Naive B cell (primary cell): ENCODE data around the gene OIP5. TPM values are rescaled to one million over a fixed set of nuclear protein-coding genes. Genes with fewer than 3 reads are reported as not detected.
"Not testable (repeated sequence)": the region's sequence is repeated elsewhere in the genome, so short reads cannot be mapped to it uniquely, and the experiment has no call there.

ENCODE experiments used
- ATAC-seq, 2 donors: fragments of 150-1000 bp; cut with Tn5 transposase; 2 replicates each; pipeline ENCODE4 v1.10.0; 2021; ENCODE audit warnings: low read depth in 2 of 2, mild to moderate bottlenecking in 2 of 2, moderate library complexity in 2 of 2
- DNase-seq: peaks from one replicate; pipeline ENCODE4 v3.0.0; 2022
- H3K27ac Mint-ChIP-seq, 6 donors: one replicate each; pipeline ENCODE4 v1.8.0; 2020 to 2022; ENCODE audit warnings: mild to moderate bottlenecking in 6 of 6, mixed read lengths in 6 of 6, moderate library complexity in 5 of 6, inconsistent platforms in 2 of 6
- H3K27me3 Mint-ChIP-seq, 3 donors: one replicate each; pipeline ENCODE4 v1.8.0; 2021 to 2022; ENCODE audit warnings: mixed read lengths in 3 of 3, mild to moderate bottlenecking in 1 of 3
- H3K36me3 Mint-ChIP-seq, 2 donors: one replicate each; pipeline ENCODE4 v1.8.0; 2020 to 2022; ENCODE audit warnings: mixed read lengths in 2 of 2, inconsistent platforms in 1 of 2, mild to moderate bottlenecking in 1 of 2
- H3K4me1 Mint-ChIP-seq, 3 donors: one replicate each; pipeline ENCODE4 v1.8.0; 2020 to 2022; ENCODE audit warnings: mixed read lengths in 3 of 3, inconsistent platforms in 1 of 3, mild to moderate bottlenecking in 1 of 3, moderate library complexity in 1 of 3
- H3K4me3 Mint-ChIP-seq, 8 donors: one replicate each; pipeline ENCODE4 v1.8.0; 2020 to 2022; ENCODE audit warnings: mild to moderate bottlenecking in 8 of 8, mixed read lengths in 8 of 8, moderate library complexity in 8 of 8, inconsistent platforms in 2 of 8
- H3K9me3 Mint-ChIP-seq, 7 donors: one replicate each; pipeline ENCODE4 v1.8.0; 2020 to 2022; ENCODE audit warnings: mixed read lengths in 7 of 7, mild to moderate bottlenecking in 5 of 7, inconsistent platforms in 2 of 7, moderate library complexity in 1 of 7
- polyA plus RNA-seq, 6 donors: library from polyadenylated mRNA; unstranded; fragments of 300-500 nt; fragmentation: Illumina TruSeq; gene quantifications; one replicate each; pipeline ENCODE4 v1.2.3, GENCODE V29; 2021; ENCODE audit warnings: low read depth in 6 of 6

OIP5 gene
- polyA plus RNA-seq, 6 donors from 2014 or later, result 0.96 to 2.2 (median 1.5) TPM; not detected in 1

- no peaks in the 10 kb centered on the region for H3K9me3 Mint-ChIP-seq
- ATAC-seq (no peak), DNase-seq (no peak)
- peaks cover 0 to 22% of the 10 kb centered on the region in 2 donors for H3K36me3 Mint-ChIP-seq
- H3K4me3 Mint-ChIP-seq, result no peak overlapping the region
- no peaks in the 10 kb centered on the region for H3K27me3 Mint-ChIP-seq
- peaks cover 14 to 16% (median 15%) of the 10 kb centered on the region in 3 donors for H3K4me1 Mint-ChIP-seq
- H3K27ac Mint-ChIP-seq, result no peak overlapping the region
Observed at GRCh38 chr15:41263891-41264351, 68.5 kb downstream of the OIP5 start.

GRCh38 chr15:41262571-41262970 lies 69.8 kb downstream of the OIP5 start:
- peaks cover 22 to 25% (median 23%) of the 10 kb centered on the region in 3 donors for H3K4me1 Mint-ChIP-seq
- H3K27me3 Mint-ChIP-seq, result no peaks in the 10 kb centered on the region

GRCh38 chr15:41260924-41261323 lies 71.5 kb downstream of the OIP5 start:
- DNase-seq, ATAC-seq, H3K36me3 Mint-ChIP-seq, H3K27me3 Mint-ChIP-seq, H3K9me3 Mint-ChIP-seq: not testable (repeated sequence)
- Mint-ChIP-seq H3K4me3 (peak overlapping the region in 1 of 8 donors; percentile 70), H3K4me1 (peaks cover 22 to 25% (median 23%) of the 10 kb centered on the region in 3 donors), H3K27ac (peak overlapping the region in 1 of 6 donors; percentile 86)

More at GRCh38 chr15:41262571-41262970, 69.8 kb downstream of the OIP5 start:
- H3K4me3 Mint-ChIP-seq, result no peak overlapping the region
- H3K27ac Mint-ChIP-seq, result no peak overlapping the region
- H3K36me3 Mint-ChIP-seq, result peaks cover 0 to 15% of the 10 kb centered on the region in 2 donors
- no peaks in the 10 kb centered on the region for H3K9me3 Mint-ChIP-seq
- ATAC-seq (no peak), DNase-seq (no peak)

- H3K4me1 Mint-ChIP-seq, result peaks cover 27 to 34% (median 27%) of the 10 kb centered on the region in 3 donors
- H3K4me3 Mint-ChIP-seq, result peak overlapping the region in 7 of 8 donors; percentile 9 to 77 (median 64)
- H3K27ac Mint-ChIP-seq, result peak overlapping the region in 5 of 6 donors; percentile 5 to 93 (median 49)
- no peaks in the 10 kb centered on the region for H3K27me3 Mint-ChIP-seq
- H3K36me3 Mint-ChIP-seq, result peaks cover 0 to 7% of the 10 kb centered on the region in 2 donors
- ATAC-seq (no peak), DNase-seq (no peak)
- no peaks in the 10 kb centered on the region for H3K9me3 Mint-ChIP-seq
Observed at GRCh38 chr15:41259546-41260189, 72.7 kb downstream of the OIP5 start.

Other genes starting within 250 kb of the OIP5 start
- 10 to 100 TPM in 1 of 6 donors, 1 to 10 TPM in 5; 3.4 to 17.1 (median 7.5) TPM for gene INO80, start 216.3 kb downstream of the OIP5 start, polyA plus RNA-seq
- gene EXD1, start 101.8 kb downstream of the OIP5 start, polyA plus RNA-seq, result not detected
- gene CHP1, start 101.3 kb downstream of the OIP5 start, polyA plus RNA-seq, result 10 to 100 TPM in 5 of 6 donors, 1 to 10 TPM in 1; 8.9 to 27.0 (median 14.7) TPM
- gene NUSAP1, start 290 bp upstream of the OIP5 start, polyA plus RNA-seq, result 1 to 10 TPM in 5 of 6 donors, under 1 TPM in 1; 0.59 to 7.9 (median 6.4) TPM
- 10 to 100 TPM; 10.3 to 26.3 (median 19.9) TPM for gene NDUFAF1, start 69.9 kb upstream of the OIP5 start, polyA plus RNA-seq
- 10 to 100 TPM in 5 of 6 donors, 1 to 10 TPM in 1; 7.7 to 26.4 (median 22.0) TPM for gene RTF1, start 84.5 kb upstream of the OIP5 start, polyA plus RNA-seq
- gene ITPKA, start 161.3 kb upstream of the OIP5 start, polyA plus RNA-seq, result not detected
- gene LTK, start 181.2 kb upstream of the OIP5 start, polyA plus RNA-seq, result under 1 TPM in 1 of 6 donors, not detected in 5; 0.35 TPM
- 10 to 100 TPM in 4 of 6 donors, 1 to 10 TPM in 2; 6.9 to 18.0 (median 11.4) TPM for gene RPAP1, start 211.7 kb upstream of the OIP5 start, polyA plus RNA-seq
- not detected for gene TYRO3, start 226.6 kb upstream of the OIP5 start, polyA plus RNA-seq